HG02970 (cell line): ENCODE measurements around the gene FKBP1C.
"Not testable (repeated sequence)": the region's sequence is repeated elsewhere in the genome, so short reads cannot be mapped to it uniquely, and the experiment has no call there.

Source experiments
- ATAC-seq: cut with Tn5 transposase; IDR thresholded peaks from one replicate; pipeline ENCODE4 v1.9.1; 2021; ENCODE audit warnings: mild to moderate bottlenecking, moderate library complexity, moderate number of reproducible peaks; ENCODE audit not compliant: unreplicated experiment, low FRiP score

The FKBP1C gene

DNA sequence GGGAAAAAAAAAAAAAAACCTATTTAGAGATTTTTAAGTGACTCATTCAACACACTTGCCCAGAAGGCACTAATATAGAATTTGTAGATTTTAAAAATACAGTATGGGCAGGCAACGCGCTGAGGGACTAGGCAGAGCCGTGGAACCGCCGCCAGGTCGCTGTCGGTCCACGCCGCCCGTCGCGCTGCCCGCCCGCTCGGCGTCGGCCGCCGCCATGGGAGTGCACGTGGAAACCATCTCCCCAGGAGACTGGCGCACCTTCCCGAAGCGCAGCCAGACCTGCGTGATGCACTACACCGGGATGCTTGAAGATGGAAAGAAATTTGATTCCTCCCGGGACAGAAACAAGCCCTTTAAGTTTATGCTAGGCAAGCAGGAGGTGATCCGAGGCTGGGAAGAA lies at the start of gene FKBP1C:
Gene FKBP1C (plus strand): TSS at position 127 of the 400 bp plus-strand sequence.
- not testable (repeated sequence) for ATAC-seq

DNA sequence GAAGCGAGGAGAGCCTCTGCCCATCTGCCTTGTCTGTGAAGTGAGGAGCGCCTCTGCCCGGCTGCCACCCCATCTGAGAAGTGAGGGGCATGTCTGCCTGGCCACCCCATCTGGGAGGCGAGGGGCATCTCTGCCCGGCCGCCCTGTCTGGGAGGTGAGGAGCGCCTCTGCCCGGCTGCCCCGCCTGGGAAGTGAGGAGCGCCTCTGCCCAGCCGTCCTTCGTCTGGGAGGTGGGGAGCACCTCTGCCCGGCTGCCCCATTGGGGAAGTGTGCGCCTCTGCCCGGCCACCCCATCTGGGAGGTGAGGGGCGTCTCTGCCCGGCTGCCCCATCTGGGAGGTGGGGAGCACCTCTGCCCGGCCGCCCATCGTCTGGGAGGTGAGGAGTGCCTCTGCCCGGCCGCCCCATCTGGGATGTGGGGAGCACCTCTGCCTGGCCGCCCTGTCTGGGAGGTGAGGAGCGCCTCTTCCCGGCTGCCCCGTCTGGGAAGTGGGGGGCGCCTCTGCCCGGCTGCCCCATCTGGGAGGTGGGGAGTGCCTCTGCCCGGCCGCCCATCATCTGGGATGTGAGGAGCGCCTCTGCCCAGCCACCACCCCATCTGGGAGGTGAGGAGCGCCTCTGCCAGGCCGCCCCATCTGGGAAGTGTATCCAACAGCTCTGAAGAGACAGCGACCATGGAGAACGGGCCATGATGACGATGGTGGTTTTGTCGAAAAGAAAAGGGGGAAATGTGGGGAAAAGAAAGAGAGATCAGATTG lies 47.0 kb upstream of the FKBP1C start:
- not testable (repeated sequence) for ATAC-seq

DNA sequence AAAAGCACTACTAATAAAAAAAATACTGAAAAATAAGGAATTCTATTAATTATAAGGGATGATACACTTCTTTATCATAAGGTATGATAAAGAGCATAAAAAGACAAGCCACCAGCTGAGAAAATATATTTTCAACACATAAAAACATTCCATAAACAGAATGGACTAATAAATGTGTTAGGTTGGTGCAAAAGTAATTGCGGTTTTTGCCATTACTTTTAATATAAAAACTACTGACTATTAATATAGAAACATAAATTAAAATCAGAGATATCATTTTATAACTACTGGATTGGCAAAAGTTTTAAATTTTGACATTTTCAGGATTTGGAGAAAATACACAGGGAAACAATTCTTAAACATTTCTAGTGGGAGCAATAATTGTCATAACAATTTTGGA lies 37.1 kb upstream of the FKBP1C start:
- no peak for ATAC-seq

GRCh38 chr6:63176181-63176580 lies 35.1 kb upstream of the FKBP1C start:
- no peak for ATAC-seq

DNA sequence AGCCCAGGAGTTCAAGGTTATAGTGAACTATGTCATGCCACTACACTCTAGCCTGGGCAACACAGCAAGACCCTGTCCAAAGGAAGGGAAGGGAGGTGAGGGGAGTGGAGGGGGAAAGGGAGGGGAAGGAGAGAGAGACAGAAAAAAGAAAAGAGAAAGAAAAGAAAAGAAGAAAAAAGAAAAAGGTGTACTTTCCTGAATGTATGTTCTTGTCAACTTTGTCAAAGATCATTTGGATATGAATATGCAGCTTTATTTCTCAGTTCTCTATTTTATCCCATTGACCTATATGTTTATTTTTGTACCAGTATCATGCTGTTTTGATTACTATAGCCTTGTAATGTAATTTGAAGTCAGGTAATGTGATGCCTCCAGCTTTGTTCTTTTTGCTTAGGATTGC lies 30.9 kb upstream of the FKBP1C start:
- ATAC-seq = no peak

- ATAC-seq = no peak
These were observed 24.3 kb upstream of the FKBP1C start for GRCh38 chr6:63186970-63187369.

- ATAC-seq = no peak
These were observed 22.4 kb upstream of the FKBP1C start for GRCh38 chr6:63188828-63189227.

DNA sequence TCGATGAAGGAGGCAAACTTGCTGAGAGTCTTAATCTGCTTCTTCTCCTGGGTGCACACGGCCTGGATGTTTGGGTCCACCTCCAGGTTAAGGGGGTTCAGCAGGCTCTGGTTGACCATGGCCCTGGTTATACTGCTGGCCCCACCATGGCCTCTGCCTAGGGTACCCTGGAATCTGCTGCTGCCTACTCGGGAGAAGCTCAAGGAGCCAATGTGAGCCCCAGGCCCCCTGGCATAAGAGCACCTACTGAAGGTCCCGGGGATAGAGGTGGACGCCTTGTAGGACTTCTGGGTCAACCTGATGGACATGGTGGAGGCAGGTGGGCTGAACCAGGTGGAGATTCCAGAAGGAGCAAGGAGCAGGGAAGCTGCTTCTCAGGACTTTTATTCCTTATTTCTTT lies 17.9 kb upstream of the FKBP1C start:
- no peak for ATAC-seq

GRCh38 chr6:63197741-63198140 lies 13.5 kb upstream of the FKBP1C start:
- ATAC-seq = no peak

GRCh38 chr6:63213325-63213724 lies 2.1 kb downstream of the FKBP1C start:
- no peak for ATAC-seq

DNA sequence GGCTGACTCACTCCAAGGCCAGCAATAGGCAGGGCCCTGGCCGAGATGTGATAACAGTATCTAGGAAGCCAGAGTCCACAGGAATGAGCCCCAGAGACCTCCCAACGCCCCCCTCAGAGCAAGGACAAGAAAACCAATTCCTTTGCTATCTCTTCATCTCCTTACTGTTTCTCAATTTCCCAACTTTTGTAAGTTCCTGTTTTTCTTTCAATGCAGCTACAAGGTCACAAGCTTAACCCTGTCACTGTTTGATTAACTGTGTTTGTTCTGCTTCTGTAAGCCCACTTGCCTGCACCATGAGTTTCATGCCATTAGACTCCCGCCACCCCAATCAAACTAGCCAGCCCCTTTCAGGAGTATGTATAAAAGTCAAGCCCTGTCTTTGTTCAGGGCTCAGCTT lies 3.5 kb downstream of the FKBP1C start:
- no peak for ATAC-seq

DNA sequence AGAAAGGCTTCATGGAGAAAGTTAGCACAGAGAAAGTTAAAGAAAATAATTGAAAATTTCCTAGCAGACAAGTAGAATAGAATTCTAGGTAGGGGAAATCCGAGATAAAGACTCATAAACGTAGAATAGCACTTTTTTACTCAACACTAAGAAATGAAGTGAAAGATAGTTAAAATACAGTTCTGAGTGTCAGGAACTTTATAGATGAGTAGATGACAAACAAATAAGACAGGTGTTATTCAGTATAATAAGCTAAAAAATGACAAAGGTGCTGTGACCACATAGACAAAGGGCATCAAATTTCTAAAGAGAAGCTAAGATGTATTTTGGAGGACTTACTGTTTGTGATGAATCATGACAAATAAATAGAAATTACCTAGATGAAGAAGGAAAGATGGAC lies 12.9 kb downstream of the FKBP1C start:
- no peak for ATAC-seq

GRCh38 chr6:63225987-63226386 lies 14.7 kb downstream of the FKBP1C start:
- not testable (repeated sequence) for ATAC-seq

DNA sequence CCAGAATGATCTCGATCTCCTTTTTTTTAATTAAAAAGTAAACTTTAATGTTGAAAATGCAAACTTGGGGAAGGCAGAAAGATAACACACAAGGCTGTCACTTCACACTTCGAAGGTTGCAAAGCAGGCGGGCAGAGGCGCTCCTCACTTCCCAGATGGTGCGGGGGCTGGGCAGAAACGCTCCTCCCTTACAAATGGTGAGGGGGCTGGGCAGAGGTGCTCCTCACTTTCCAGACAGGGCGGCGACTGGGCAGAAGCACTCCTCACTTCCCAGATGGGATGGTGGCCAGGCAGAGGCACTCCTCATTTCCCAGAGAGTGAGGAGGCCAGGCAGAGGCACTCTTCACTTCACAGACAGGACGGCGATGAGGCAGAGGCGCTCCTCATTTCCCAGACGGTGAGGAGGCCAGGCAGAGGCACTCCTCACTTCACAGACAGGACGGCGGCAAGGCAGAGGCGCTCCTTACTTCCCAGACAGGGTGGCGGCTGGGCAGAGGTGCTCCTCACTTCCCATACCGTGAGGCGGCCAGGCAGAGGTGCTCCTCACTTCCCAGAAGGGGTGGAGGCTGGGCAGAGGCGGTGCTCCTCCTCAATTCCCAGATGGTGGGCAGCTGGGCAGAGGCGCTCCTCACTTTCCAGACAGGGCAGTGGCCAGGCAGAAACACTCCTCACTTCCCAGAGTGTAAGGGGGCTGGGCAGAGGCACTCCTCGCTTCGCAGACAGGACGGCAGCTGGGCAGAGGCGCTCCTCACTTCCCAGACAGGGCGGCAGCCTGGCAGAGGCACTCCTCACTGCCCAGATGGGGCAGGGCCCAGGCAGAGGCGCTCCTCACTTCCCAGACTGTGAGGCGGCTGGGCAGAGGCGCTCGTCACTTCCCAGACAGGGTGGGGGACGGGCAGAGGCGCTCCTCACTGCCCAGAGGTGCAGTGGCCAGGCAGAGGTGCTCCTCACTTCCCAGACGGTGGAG lies 16.9 kb downstream of the FKBP1C start:
- ATAC-seq = not testable (repeated sequence)

- not testable (repeated sequence) for ATAC-seq
These were observed 18.8 kb downstream of the FKBP1C start for GRCh38 chr6:63230027-63230426.

- not testable (repeated sequence) for ATAC-seq
These were observed 19.2 kb downstream of the FKBP1C start for GRCh38 chr6:63230511-63230910.

DNA sequence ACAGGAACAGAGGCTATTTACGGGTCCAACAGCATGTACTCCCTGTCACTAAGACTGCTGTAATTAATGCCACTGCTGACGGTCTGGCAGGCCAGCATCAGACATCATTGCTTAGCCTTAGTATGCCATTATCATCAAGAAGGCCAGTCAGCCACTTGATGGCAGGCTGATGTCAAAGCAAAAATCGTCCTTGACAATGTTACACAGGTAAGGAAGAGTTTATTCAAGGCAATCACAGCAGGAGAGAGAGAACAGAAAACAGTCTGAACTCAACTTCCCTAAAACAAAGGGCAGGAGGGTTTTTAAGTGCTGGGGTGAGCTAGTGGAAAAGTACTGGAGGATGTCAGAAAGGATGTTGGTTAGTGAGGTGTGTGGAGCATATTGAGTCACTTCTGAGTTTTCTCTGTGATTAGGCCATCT lies 25.1 kb downstream of the FKBP1C start:
- ATAC-seq = no peak

DNA sequence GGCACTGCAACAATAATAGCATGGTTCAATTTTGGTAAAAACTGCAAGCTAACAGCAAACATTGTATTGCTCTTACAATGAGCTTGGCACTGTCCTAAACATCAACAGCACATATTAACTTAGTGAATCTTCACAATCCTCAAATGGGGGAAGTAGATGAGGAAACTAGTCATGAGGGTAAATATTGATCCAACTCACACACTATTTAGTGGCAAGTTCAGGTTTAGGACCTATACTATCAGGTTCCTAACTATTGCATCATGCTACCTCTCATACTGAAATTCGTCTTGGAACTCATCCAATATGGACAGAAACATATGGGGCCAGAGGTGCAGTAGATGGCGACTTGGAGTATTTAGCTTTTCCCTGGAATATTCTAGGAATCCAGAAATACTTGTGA lies 34.2 kb downstream of the FKBP1C start:
- ATAC-seq = no peak

- ATAC-seq = no peak
These were observed 34.6 kb downstream of the FKBP1C start for GRCh38 chr6:63245909-63246308.

DNA sequence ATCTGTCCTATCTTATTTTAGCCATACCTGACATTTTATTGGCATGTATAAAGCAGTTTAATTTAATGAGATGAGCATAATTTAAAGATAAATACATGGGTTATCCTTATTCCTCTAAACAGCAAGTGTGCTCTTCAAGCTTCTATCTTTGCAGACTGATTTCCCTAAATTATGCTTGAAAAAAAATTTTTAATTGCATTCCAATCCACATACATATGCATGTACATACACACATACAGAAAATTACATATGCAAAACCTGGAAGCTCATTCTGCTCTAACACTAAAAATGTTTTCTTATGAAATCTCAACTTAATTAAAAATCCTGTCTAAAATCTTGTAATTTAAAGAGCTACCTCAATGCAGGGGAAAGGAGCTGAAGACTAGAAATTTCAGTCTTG lies 35.3 kb downstream of the FKBP1C start:
- no peak for ATAC-seq

DNA sequence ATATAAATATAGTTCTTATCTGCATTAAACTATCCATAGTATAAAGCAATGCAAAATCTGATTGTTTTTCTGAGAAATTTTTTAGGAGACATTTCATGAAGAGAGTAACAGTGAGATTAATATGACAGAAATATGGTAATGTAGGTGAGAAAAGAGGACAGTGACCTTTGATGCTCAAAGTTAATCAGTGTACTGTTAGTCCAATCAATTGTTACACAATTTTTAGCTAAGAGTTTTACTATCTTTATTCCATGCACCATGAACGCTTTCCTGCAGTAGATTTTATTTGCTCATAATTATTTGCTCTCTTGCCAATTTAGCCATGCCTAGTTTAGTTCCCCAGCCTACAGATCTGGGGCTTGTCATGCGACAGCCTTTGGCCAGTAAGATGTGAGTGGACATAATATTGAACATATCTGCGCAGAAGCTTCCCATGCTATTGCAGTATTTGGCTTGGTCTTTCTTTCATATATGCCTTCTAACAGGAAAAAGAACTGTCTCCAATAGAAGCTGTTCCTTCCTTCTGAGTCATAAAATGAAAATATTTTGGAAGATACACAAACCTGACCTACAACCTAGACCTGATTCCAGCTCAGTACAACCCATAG lies 38.7 kb downstream of the FKBP1C start:
- ATAC-seq = no peak
